Sigmoid colon (tissue), 4 donors: ENCODE data around the gene LYL1.

Source experiments
- EP300 ChIP-seq, 4 donors: sonication (generic); formaldehyde crosslinking; IDR thresholded peaks; one replicate each; pipeline ENCODE4 v1.6.1; 2017; ENCODE audit warnings: antibody characterized with exemption in 4 of 4
- POLR2AphosphoS5 ChIP-seq, 4 donors: sonication (generic); formaldehyde crosslinking; IDR thresholded peaks; one replicate each; pipeline ENCODE4 v1.6.1; 2017; ENCODE audit warnings: antibody characterized with exemption in 4 of 4
- TF ChIP-seq, protein P1 (sequence below), 4 experiments: fragments of 450-650 bp in 3 of 4; fragments of 200-600 bp in 1 of 4; IDR thresholded peaks; one replicate each; pipeline ENCODE4 v1.5.1; 2016 to 2019; ENCODE audit warnings: antibody characterized with exemption in 4 of 4, mild to moderate bottlenecking in 3 of 4, moderate library complexity in 2 of 4

DNA sequence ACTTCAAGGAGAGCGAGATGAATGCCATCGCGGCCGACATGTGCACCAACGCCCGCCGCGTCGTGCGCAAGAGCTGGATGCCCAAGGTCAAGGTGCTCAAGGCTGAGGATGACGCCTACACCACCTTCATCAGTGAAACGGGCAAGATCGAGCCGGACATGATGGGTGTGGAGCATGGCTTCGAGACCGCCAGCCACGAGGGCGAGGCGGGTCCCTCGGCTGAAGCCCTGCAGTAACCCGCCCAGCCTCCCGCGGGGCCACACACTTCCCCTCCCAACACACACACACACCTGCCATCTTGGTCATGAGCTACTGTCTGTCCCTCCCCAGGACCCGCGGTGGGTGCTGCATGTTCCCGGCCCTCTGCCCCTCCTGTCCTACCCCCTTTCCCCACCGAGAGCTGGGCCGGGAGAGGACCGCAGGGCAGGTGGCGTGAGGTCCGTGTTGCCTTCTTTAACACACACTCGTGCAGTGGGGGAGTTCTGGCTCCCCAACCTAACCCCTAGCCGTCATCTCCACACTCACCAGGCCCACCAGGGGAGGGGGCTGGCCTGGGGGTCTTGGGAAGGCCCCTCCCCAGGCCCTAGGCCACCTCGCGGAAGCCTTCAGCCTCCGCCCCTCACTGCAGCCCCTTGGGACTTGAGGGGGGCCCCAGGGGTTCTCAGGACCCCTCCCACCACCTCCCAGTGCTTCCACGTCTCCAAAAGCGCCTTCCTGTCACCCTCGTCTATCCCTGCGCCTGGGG is 35.7 kb upstream of the LYL1 start:
- TF ChIP-seq, protein P1, sequence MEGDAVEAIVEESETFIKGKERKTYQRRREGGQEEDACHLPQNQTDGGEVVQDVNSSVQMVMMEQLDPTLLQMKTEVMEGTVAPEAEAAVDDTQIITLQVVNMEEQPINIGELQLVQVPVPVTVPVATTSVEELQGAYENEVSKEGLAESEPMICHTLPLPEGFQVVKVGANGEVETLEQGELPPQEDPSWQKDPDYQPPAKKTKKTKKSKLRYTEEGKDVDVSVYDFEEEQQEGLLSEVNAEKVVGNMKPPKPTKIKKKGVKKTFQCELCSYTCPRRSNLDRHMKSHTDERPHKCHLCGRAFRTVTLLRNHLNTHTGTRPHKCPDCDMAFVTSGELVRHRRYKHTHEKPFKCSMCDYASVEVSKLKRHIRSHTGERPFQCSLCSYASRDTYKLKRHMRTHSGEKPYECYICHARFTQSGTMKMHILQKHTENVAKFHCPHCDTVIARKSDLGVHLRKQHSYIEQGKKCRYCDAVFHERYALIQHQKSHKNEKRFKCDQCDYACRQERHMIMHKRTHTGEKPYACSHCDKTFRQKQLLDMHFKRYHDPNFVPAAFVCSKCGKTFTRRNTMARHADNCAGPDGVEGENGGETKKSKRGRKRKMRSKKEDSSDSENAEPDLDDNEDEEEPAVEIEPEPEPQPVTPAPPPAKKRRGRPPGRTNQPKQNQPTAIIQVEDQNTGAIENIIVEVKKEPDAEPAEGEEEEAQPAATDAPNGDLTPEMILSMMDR (IDR thresholded peaks at IDR 0.05) = no peak
- TF ChIP-seq EP300 (IDR thresholded peaks at IDR 0.05) (no peak), POLR2AphosphoS5 (IDR thresholded peaks at IDR 0.05) (no peak)
